GM23338 (cell line): ENCODE measurements around the gene TCERG1L. TPM values are rescaled to one million over a fixed set of nuclear protein-coding genes. Genes with fewer than 3 reads are reported as not detected.

Experiments used
- ATAC-seq: fragments of 200-7000 bp; cut with Tn5 transposase; 3 replicates; pipeline ENCODE4 v1.9.1; 2020
- DNase-seq: peaks from one replicate; pipeline ENCODE4 v3.0.0-alpha.2; 2015; ENCODE audit warnings: low spot score
- H2AFZ ChIP-seq: fragments of 200-600 bp; sonication (generic); 2 replicates; pipeline ENCODE4 v1.8.0; 2016; ENCODE audit warnings: antibody characterized with exemption, mild to moderate bottlenecking, moderate library complexity
- H3F3A ChIP-seq: fragments of 200-600 bp; sonication (generic); replicated peaks from 2 replicates; pipeline ENCODE4 v1.8.0; 2017; ENCODE audit warnings: antibody characterized with exemption, mixed run types, low read depth
- H3K27ac ChIP-seq: fragments of 200-600 bp; sonication (generic); 2 replicates; pipeline ENCODE4 v1.6.1; 2016; ENCODE audit warnings: low read depth
- H3K27me3 ChIP-seq: fragments of 200-600 bp; sonication (generic); 2 replicates; pipeline ENCODE4 v1.8.0; 2016; ENCODE audit warnings: mild to moderate bottlenecking, mixed run types, moderate library complexity; ENCODE audit not compliant: insufficient read depth
- H3K36me3 ChIP-seq: fragments of 200-600 bp; sonication (generic); 2 replicates; pipeline ENCODE4 v1.8.0; 2016; ENCODE audit warnings: mild to moderate bottlenecking; ENCODE audit not compliant: insufficient read depth
- H3K4me1 ChIP-seq: fragments of 200-600 bp; sonication (generic); 2 replicates; pipeline ENCODE4 v1.8.0; 2016; ENCODE audit warnings: mild to moderate bottlenecking, moderate library complexity; ENCODE audit not compliant: insufficient read depth
- H3K4me2 ChIP-seq: fragments of 200-600 bp; sonication (generic); 2 replicates; pipeline ENCODE4 v1.7.1; 2017; ENCODE audit warnings: mixed run types
- H3K4me3 ChIP-seq: fragments of 200-600 bp; sonication (generic); 2 replicates; pipeline ENCODE4 v1.6.1; 2016; ENCODE audit warnings: mixed run types
- H3K79me2 ChIP-seq: fragments of 200-600 bp; sonication (generic); replicated peaks from 2 replicates; pipeline ENCODE4 v1.8.0; 2017; ENCODE audit warnings: mild to moderate bottlenecking; ENCODE audit not compliant: insufficient read depth
- H3K9me2 ChIP-seq: fragments of 200-600 bp; sonication (generic); 2 replicates; pipeline ENCODE4 v1.8.0; 2017; ENCODE audit not compliant: insufficient read depth
- H4K20me1 ChIP-seq: fragments of 200-600 bp; sonication (generic); replicated peaks from 2 replicates; pipeline ENCODE4 v1.8.0; 2017; ENCODE audit warnings: mild to moderate bottlenecking; ENCODE audit not compliant: insufficient read depth
- H3K27ac Mint-ChIP-seq: 2 replicates; pipeline ENCODE4 v1.8.0; 2020; ENCODE audit warnings: inconsistent platforms, mild to moderate bottlenecking, moderate library complexity, mixed read lengths
- H3K27me3 Mint-ChIP-seq: 3 replicates; pipeline ENCODE4 v1.8.0; 2022; ENCODE audit warnings: low read depth, mild to moderate bottlenecking, moderate library complexity, mixed read lengths, inconsistent platforms; ENCODE audit not compliant: insufficient read depth, poor library complexity
- H3K36me3 Mint-ChIP-seq: 3 replicates; pipeline ENCODE4 v1.8.0; 2021; ENCODE audit warnings: low read depth, mild to moderate bottlenecking, inconsistent platforms, moderate library complexity, mixed read lengths
- H3K4me1 Mint-ChIP-seq: 3 replicates; pipeline ENCODE4 v1.8.0; 2020; ENCODE audit warnings: mild to moderate bottlenecking, inconsistent platforms, mixed read lengths
- H3K4me3 Mint-ChIP-seq: 3 replicates; pipeline ENCODE4 v1.8.0; 2021; ENCODE audit warnings: moderate library complexity, mild to moderate bottlenecking, inconsistent platforms, mixed read lengths
- H3K9me3 Mint-ChIP-seq: 3 replicates; pipeline ENCODE4 v1.8.0; 2020; ENCODE audit warnings: moderate library complexity, mild to moderate bottlenecking, inconsistent platforms, mixed read lengths
- CREB1 ChIP-seq: fragments of 250-450 bp; sonication (Bioruptor Pico); IDR thresholded peaks from 2 replicates; pipeline ENCODE4 v1.5.0; 2020; ENCODE audit warnings: low read depth, mild to moderate bottlenecking, moderate library complexity
- EZH2 ChIP-seq: fragments of 200-600 bp; sonication (generic); IDR thresholded peaks from one replicate; pipeline ENCODE4 v1.8.0; 2017; ENCODE audit warnings: antibody characterized with exemption, mild to moderate bottlenecking, low read depth; ENCODE audit not compliant: unreplicated experiment
- EZH2phosphoT487 ChIP-seq: fragments of 200-600 bp; sonication (generic); IDR thresholded peaks from one replicate; pipeline ENCODE4 v1.8.1; 2018; ENCODE audit warnings: antibody characterized with exemption; ENCODE audit not compliant: unreplicated experiment
- JUNB ChIP-seq: IDR thresholded peaks from one replicate; pipeline ENCODE4 v1.6.1; 2016; ENCODE audit warnings: antibody characterized with exemption; ENCODE audit not compliant: unreplicated experiment
- NANOG ChIP-seq: IDR thresholded peaks from 2 replicates; pipeline ENCODE4 v1.6.1; 2016; ENCODE audit warnings: antibody characterized with exemption, borderline replicate concordance
- POLR2AphosphoS5 ChIP-seq: IDR thresholded peaks from 2 replicates; pipeline ENCODE4 v1.6.1; 2016; ENCODE audit warnings: antibody characterized with exemption, low read depth
- STAT1 ChIP-seq: IDR thresholded peaks from one replicate; pipeline ENCODE4 v1.6.1; 2016; ENCODE audit warnings: antibody characterized with exemption; ENCODE audit not compliant: unreplicated experiment
- ZNF114 ChIP-seq: fragments of 250-450 bp; sonication (Bioruptor Pico); IDR thresholded peaks from 2 replicates; pipeline ENCODE4 v1.5.0; 2020; ENCODE audit warnings: mild to moderate bottlenecking, moderate library complexity
- ZNF331 ChIP-seq: fragments of 250-450 bp; sonication (Bioruptor Pico); IDR thresholded peaks from 2 replicates; pipeline ENCODE4 v1.5.0; 2020; ENCODE audit warnings: low read depth, mild to moderate bottlenecking, moderate library complexity
- polyA plus RNA-seq: library from polyadenylated mRNA; unstranded; fragments of >200 nt; fragmentation: Nextera tagmentation; extraction: Ambion mirVana; gene quantifications from 2 replicates; pipeline ENCODE4 v1.2.1, GENCODE V29; 2016
- total RNA-seq: library from RNA; depleted of rRNA; stranded (reverse); fragments of >200 nt; shearing (Covaris generic); gene quantifications from 2 replicates; pipeline ENCODE4 v1.2.3, GENCODE V29; 2014
- TF ChIP-seq, protein P1 (sequence below): IDR thresholded peaks from one replicate; pipeline ENCODE4 v1.6.1; 2018; ENCODE audit warnings: antibody characterized with exemption; ENCODE audit not compliant: unreplicated experiment
- TF ChIP-seq, protein P2 (sequence below): IDR thresholded peaks from 2 replicates; pipeline ENCODE4 v1.6.1; 2016; ENCODE audit warnings: antibody characterized with exemption
- TF ChIP-seq, protein P3 (sequence below), 2 experiments: fragments of 200-600 bp in 1 of 2; sonication (generic) in 1 of 2; conservative IDR thresholded peaks; 2 replicates each; pipeline versions ENCODE4 v1.5.1 to v1.6.1; 2016 to 2017; ENCODE audit warnings: antibody characterized with exemption in 2 of 2, low read depth in 2 of 2, mild to moderate bottlenecking in 2 of 2, moderate library complexity in 1 of 2

Gene TCERG1L
- total and polyA plus RNA-seq, 2 experiments from 2014 or later, result 3.9 to 5.5 TPM

DNA sequence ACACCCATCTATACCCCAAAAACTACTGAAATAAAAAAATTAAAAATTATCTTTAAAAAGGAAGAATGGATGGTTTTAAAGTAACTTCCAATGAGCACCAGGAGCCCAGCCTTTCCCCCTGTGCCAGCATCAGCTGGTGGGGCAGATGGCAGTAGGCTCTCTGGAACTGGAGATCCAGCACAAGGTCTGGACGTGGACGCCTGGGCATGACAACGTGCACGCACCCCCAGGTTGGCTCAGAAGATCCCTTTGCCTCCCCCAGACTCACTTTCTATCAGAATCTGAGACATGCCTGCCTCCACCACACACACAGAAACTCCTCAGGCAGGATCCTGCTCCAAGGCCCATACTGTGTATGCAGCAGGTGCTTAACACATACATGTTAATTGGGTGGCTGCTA, 35.8 kb downstream of the TCERG1L start:
- no peaks in the 10 kb centered on the region for H3K4me1 ChIP-seq
- no peak overlapping the region for H3K27ac ChIP-seq
- no peak for ATAC-seq
- no peaks in the 10 kb centered on the region; the same call in 2 of the 3 replicates for H3K4me1 Mint-ChIP-seq
- peaks cover 93% of the 10 kb centered on the region for H3K9me3 Mint-ChIP-seq
- no peaks in the 10 kb centered on the region for H3K36me3 ChIP-seq
- H3K4me3 Mint-ChIP-seq, result no peak overlapping the region
- no peak overlapping the region for H3K4me3 ChIP-seq
- no peak overlapping the region for H2AFZ ChIP-seq
- H3K79me2 ChIP-seq, result no peaks in the 10 kb centered on the region
- H3K36me3 Mint-ChIP-seq, result peaks cover 28% of the 10 kb centered on the region
- no peaks in the 10 kb centered on the region for H3K9me2 ChIP-seq
- H3F3A ChIP-seq, result no peaks in the 10 kb centered on the region
- H3K27ac Mint-ChIP-seq, result no peak overlapping the region
- H3K27me3 ChIP-seq, result no peaks in the 10 kb centered on the region
- no peak for DNase-seq
- H4K20me1 ChIP-seq, result no peaks in the 10 kb centered on the region
- H3K4me2 ChIP-seq, result no peak overlapping the region
- TF ChIP-seq, protein P1, sequence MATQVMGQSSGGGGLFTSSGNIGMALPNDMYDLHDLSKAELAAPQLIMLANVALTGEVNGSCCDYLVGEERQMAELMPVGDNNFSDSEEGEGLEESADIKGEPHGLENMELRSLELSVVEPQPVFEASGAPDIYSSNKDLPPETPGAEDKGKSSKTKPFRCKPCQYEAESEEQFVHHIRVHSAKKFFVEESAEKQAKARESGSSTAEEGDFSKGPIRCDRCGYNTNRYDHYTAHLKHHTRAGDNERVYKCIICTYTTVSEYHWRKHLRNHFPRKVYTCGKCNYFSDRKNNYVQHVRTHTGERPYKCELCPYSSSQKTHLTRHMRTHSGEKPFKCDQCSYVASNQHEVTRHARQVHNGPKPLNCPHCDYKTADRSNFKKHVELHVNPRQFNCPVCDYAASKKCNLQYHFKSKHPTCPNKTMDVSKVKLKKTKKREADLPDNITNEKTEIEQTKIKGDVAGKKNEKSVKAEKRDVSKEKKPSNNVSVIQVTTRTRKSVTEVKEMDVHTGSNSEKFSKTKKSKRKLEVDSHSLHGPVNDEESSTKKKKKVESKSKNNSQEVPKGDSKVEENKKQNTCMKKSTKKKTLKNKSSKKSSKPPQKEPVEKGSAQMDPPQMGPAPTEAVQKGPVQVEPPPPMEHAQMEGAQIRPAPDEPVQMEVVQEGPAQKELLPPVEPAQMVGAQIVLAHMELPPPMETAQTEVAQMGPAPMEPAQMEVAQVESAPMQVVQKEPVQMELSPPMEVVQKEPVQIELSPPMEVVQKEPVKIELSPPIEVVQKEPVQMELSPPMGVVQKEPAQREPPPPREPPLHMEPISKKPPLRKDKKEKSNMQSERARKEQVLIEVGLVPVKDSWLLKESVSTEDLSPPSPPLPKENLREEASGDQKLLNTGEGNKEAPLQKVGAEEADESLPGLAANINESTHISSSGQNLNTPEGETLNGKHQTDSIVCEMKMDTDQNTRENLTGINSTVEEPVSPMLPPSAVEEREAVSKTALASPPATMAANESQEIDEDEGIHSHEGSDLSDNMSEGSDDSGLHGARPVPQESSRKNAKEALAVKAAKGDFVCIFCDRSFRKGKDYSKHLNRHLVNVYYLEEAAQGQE, result no peak
- TF ChIP-seq CREB1, result no peak
- TF ChIP-seq STAT1, result no peak
- TF ChIP-seq EZH2phosphoT487, result no peak
- TF ChIP-seq ZNF331 (CRISPR knock-in tag), result no peak
- H3K27me3 Mint-ChIP-seq, result peaks cover 3% of the 10 kb centered on the region

DNA sequence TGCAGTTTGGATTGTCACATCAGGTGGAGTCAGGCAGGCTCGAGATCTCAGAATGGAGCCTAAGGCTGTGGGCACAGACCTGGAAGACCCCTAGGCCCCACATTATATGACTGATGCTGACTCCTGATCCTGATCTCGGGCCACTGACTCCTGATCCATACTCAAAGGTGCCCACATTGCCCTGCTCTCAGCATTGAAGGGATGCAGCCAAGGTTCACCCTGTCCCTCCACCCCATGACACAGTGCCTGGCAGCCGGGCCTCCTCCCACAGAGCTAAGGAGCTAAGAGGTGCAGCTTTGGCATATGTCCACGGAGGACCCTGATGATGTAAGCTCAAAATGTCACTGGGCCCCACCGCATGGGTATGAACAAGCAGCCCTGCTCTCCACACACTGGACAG, 36.6 kb downstream of the TCERG1L start:
- no peaks in the 10 kb centered on the region for H3K4me1 ChIP-seq
- H3K9me2 ChIP-seq, result no peaks in the 10 kb centered on the region
- H3K9me3 Mint-ChIP-seq, result peaks cover 94% of the 10 kb centered on the region
- no peak for ATAC-seq
- no peaks in the 10 kb centered on the region for H3K27me3 ChIP-seq
- no peak overlapping the region for H2AFZ ChIP-seq
- H3K27ac Mint-ChIP-seq, result no peak overlapping the region
- peaks cover 30% of the 10 kb centered on the region for H3K36me3 Mint-ChIP-seq
- H3K79me2 ChIP-seq, result no peaks in the 10 kb centered on the region
- H4K20me1 ChIP-seq, result no peaks in the 10 kb centered on the region
- H3K4me2 ChIP-seq, result no peak overlapping the region
- H3K4me3 ChIP-seq, result no peak overlapping the region
- H3K27ac ChIP-seq, result no peak overlapping the region
- H3K36me3 ChIP-seq, result no peaks in the 10 kb centered on the region
- no peak overlapping the region for H3K4me3 Mint-ChIP-seq
- H3K27me3 Mint-ChIP-seq, result peaks cover 3% of the 10 kb centered on the region
- DNase-seq, result no peak
- H3K4me1 Mint-ChIP-seq, result no peaks in the 10 kb centered on the region; the same call in 2 of the 3 replicates
- H3F3A ChIP-seq, result no peaks in the 10 kb centered on the region
- no peak for TF ChIP-seq CREB1
- TF ChIP-seq POLR2AphosphoS5, result no peak
- no peak for TF ChIP-seq JUNB
- TF ChIP-seq, protein P2, sequence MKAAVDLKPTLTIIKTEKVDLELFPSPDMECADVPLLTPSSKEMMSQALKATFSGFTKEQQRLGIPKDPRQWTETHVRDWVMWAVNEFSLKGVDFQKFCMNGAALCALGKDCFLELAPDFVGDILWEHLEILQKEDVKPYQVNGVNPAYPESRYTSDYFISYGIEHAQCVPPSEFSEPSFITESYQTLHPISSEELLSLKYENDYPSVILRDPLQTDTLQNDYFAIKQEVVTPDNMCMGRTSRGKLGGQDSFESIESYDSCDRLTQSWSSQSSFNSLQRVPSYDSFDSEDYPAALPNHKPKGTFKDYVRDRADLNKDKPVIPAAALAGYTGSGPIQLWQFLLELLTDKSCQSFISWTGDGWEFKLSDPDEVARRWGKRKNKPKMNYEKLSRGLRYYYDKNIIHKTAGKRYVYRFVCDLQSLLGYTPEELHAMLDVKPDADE, result no peak
- TF ChIP-seq EZH2phosphoT487, result no peak
- no peak for TF ChIP-seq ZNF114 (CRISPR knock-in tag)
- TF ChIP-seq STAT1, result no peak
- TF ChIP-seq, protein P3, sequence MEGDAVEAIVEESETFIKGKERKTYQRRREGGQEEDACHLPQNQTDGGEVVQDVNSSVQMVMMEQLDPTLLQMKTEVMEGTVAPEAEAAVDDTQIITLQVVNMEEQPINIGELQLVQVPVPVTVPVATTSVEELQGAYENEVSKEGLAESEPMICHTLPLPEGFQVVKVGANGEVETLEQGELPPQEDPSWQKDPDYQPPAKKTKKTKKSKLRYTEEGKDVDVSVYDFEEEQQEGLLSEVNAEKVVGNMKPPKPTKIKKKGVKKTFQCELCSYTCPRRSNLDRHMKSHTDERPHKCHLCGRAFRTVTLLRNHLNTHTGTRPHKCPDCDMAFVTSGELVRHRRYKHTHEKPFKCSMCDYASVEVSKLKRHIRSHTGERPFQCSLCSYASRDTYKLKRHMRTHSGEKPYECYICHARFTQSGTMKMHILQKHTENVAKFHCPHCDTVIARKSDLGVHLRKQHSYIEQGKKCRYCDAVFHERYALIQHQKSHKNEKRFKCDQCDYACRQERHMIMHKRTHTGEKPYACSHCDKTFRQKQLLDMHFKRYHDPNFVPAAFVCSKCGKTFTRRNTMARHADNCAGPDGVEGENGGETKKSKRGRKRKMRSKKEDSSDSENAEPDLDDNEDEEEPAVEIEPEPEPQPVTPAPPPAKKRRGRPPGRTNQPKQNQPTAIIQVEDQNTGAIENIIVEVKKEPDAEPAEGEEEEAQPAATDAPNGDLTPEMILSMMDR (conservative IDR thresholded peaks at IDR 0.05; ENCODE audit: low read depth in 2 of 2), result no peak
- no peak for TF ChIP-seq EZH2
- no peak for TF ChIP-seq ZNF331 (CRISPR knock-in tag)
- TF ChIP-seq NANOG, result no peak
